ENCODE results near the gene GALNT2.

- TF ChIP-seq CTCF (IDR thresholded peaks at IDR 0.05; ENCODE audit: poor library complexity) (no peak), EZH2 (IDR thresholded peaks at IDR 0.05; ENCODE audit: borderline replicate concordance) (no peak)
Measured at GRCh38 chr1:230251644-230252191, 184.7 kb downstream of the GALNT2 start.
